Progenitor cell of endocrine pancreas (in vitro differentiated cells): Measurements from ENCODE around the gene TMEM239. TPM values are rescaled to one million over a fixed set of nuclear protein-coding genes. Genes with fewer than 3 reads are reported as not detected.
"Not testable (repeated sequence)": the region's sequence is repeated elsewhere in the genome, so short reads cannot be mapped to it uniquely, and the experiment has no call there.

ENCODE experiments used
- DNase-seq: peaks from one replicate; pipeline ENCODE4 v3.0.0; 2021; ENCODE audit warnings: low spot score; ENCODE audit not compliant: unreplicated experiment
- H3K27ac Mint-ChIP-seq: 2 replicates; pipeline ENCODE4 v1.8.0; 2021; ENCODE audit warnings: mild to moderate bottlenecking, moderate library complexity, mixed read lengths
- H3K27me3 Mint-ChIP-seq: 2 replicates; pipeline ENCODE4 v1.8.0; 2021; ENCODE audit warnings: mixed read lengths
- H3K36me3 Mint-ChIP-seq: 2 replicates; pipeline ENCODE4 v1.8.0; 2022; ENCODE audit warnings: mixed read lengths; ENCODE audit not compliant: insufficient read depth
- H3K4me1 Mint-ChIP-seq: 2 replicates; pipeline ENCODE4 v1.8.0; 2021; ENCODE audit warnings: low read depth, mixed read lengths
- H3K4me3 Mint-ChIP-seq: 2 replicates; pipeline ENCODE4 v1.8.0; 2021; ENCODE audit warnings: low read depth, mild to moderate bottlenecking, moderate library complexity, mixed read lengths
- H3K9me3 Mint-ChIP-seq: 2 replicates; pipeline ENCODE4 v1.8.0; 2021; ENCODE audit warnings: low read depth, mixed read lengths
- total RNA-seq: library from RNA; stranded (reverse); gene quantifications from 2 replicates; pipeline ENCODE4 v1.2.1, GENCODE V29; 2021
- TF ChIP-seq, protein P1 (sequence below): fragments of 200-600 bp; sonication (generic); IDR thresholded peaks from one replicate; pipeline ENCODE4 v1.5.0; 2021; ENCODE audit warnings: antibody characterized with exemption, mild to moderate bottlenecking; ENCODE audit not compliant: unreplicated experiment

Gene TMEM239
- total RNA-seq, 1 donor from 2014 or later = not detected

- H3K9me3 Mint-ChIP-seq = peaks cover 3% of the 10 kb centered on the region
- no peak overlapping the region for H3K27ac Mint-ChIP-seq
- no peak for DNase-seq
- TF ChIP-seq, protein P1, sequence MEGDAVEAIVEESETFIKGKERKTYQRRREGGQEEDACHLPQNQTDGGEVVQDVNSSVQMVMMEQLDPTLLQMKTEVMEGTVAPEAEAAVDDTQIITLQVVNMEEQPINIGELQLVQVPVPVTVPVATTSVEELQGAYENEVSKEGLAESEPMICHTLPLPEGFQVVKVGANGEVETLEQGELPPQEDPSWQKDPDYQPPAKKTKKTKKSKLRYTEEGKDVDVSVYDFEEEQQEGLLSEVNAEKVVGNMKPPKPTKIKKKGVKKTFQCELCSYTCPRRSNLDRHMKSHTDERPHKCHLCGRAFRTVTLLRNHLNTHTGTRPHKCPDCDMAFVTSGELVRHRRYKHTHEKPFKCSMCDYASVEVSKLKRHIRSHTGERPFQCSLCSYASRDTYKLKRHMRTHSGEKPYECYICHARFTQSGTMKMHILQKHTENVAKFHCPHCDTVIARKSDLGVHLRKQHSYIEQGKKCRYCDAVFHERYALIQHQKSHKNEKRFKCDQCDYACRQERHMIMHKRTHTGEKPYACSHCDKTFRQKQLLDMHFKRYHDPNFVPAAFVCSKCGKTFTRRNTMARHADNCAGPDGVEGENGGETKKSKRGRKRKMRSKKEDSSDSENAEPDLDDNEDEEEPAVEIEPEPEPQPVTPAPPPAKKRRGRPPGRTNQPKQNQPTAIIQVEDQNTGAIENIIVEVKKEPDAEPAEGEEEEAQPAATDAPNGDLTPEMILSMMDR = no peak
- peaks cover 42% of the 10 kb centered on the region for H3K27me3 Mint-ChIP-seq
- H3K4me1 Mint-ChIP-seq = peaks cover 2% of the 10 kb centered on the region
- H3K4me3 Mint-ChIP-seq = no peak overlapping the region
- H3K36me3 Mint-ChIP-seq = no peaks in the 10 kb centered on the region
Measured at GRCh38 chr20:2826655-2827054, 10.5 kb downstream of the TMEM239 start.

- no peak overlapping the region for H3K27ac Mint-ChIP-seq
- DNase-seq = no peak
- TF ChIP-seq, protein P1 = no peak
- peaks cover 3% of the 10 kb centered on the region for H3K9me3 Mint-ChIP-seq
- no peak overlapping the region for H3K4me3 Mint-ChIP-seq
- no peaks in the 10 kb centered on the region for H3K4me1 Mint-ChIP-seq
- peaks cover 1% of the 10 kb centered on the region for H3K36me3 Mint-ChIP-seq
- H3K27me3 Mint-ChIP-seq = peaks cover 36% of the 10 kb centered on the region
Measured at GRCh38 chr20:2829376-2829775, 13.2 kb downstream of the TMEM239 start.

- H3K27me3 Mint-ChIP-seq = peaks cover 30% of the 10 kb centered on the region
- not testable (repeated sequence) for H3K36me3 Mint-ChIP-seq, DNase-seq, H3K4me1 Mint-ChIP-seq, H3K9me3 Mint-ChIP-seq, H3K4me3 Mint-ChIP-seq, H3K27ac Mint-ChIP-seq
Measured at GRCh38 chr20:2831206-2831605, 15.0 kb downstream of the TMEM239 start.

DNA sequence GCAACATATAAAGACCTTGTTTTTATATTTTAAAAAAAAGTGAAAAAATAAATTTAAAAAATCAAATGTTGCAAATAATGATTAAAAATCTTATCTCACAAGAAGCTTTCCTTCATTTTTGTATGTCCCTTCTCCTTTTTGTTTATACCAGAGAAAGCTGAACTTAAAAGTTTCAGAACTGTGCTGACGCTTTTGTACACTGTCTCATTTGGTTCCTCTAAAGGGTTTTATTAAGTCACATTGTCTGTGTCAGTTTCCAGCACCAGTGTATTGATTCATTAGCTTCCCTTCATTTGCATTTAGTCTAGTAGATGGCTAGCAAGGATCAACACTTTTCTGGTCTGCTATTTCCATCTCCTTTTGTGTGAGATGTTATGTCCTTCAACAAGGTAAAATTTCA lies 17.6 kb downstream of the TMEM239 start:
- TF ChIP-seq, protein P1 = no peak
- Mint-ChIP-seq H3K27ac (no peak overlapping the region), H3K4me3 (no peak overlapping the region), H3K36me3 (peaks cover 12% of the 10 kb centered on the region), H3K27me3 (peaks cover 9% of the 10 kb centered on the region), H3K4me1 (no peaks in the 10 kb centered on the region), H3K9me3 (no peaks in the 10 kb centered on the region)
- DNase-seq = no peak

DNA sequence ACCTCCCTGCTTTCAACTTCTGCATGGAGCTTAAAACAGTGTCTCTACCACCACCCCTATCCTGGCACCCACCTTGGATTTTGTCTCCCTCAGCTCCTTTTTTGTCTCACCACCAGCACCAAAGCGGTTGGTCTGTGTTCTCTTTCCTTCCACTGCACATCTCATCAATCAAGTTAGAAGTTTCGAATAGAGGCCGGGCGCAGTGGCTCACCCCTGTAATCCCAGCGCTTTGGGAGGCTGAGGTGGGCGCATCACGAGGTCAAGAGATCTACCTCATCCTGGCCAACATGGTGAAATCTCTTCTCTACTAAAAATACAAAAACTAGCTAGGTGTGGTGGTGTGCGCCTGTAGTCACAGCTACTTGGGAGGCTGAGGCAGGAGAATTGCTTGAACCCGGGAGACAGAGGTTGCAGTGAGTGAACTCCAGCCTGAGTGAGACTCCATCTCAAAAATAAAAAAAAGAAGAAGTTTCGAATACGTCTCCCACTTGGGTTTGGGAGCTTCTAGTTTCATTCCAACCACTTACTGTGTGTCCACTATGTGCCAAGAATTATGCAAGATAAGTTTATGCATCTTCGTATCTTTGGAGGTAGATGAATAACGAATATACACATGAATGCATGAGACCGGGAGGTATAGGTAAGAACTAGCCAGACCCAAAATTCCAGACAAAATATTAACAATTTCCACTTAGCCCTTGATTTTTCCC lies 18.4 kb downstream of the TMEM239 start:
- Mint-ChIP-seq H3K27me3 (peaks cover 2% of the 10 kb centered on the region), H3K36me3 (peaks cover 12% of the 10 kb centered on the region), H3K27ac (no peak overlapping the region), H3K9me3 (no peaks in the 10 kb centered on the region), H3K4me1 (peaks cover 2% of the 10 kb centered on the region), H3K4me3 (no peak overlapping the region)
- no peak for DNase-seq
- TF ChIP-seq, protein P1 = no peak

DNA sequence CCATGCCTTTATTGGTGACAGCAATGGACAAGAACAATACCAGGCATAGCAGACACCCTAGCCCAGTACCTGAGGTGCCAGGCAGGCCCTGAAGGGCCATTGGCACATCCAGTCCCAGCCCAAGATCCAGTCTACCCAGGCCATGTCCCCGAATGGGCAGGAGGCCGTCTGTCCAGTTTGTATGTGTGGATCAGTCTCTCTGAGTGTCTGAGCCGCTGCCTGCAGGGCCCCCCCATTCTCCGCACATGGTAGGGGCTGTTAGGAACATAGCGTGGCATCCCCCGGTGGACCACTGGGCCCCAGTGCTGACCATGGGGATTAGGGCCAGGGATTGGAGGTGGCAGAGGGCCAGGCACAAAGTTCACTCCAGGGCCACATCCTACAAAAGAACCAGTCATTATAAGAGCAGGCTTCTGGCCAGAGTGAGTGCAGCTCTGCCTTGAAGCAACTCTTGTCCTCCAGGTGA lies 19.2 kb downstream of the TMEM239 start:
- no peak for DNase-seq
- no peaks in the 10 kb centered on the region for H3K27me3 Mint-ChIP-seq
- H3K9me3 Mint-ChIP-seq = no peaks in the 10 kb centered on the region
- no peak overlapping the region for H3K27ac Mint-ChIP-seq
- TF ChIP-seq, protein P1 = no peak
- no peak overlapping the region for H3K4me3 Mint-ChIP-seq
- peaks cover 2% of the 10 kb centered on the region for H3K4me1 Mint-ChIP-seq
- H3K36me3 Mint-ChIP-seq = peaks cover 12% of the 10 kb centered on the region
